Psoas muscle (tissue), 8 donors: Measurements from ENCODE around the gene YARS1. TPM values are rescaled to one million over a fixed set of nuclear protein-coding genes. Genes with fewer than 3 reads are reported as not detected.

Experiments used
- ATAC-seq, 4 donors: fragments of 200-7000 bp; cut with Tn5 transposase; one replicate each; pipeline ENCODE4 v1.9.1; 2020; ENCODE audit warnings: moderate library complexity in 3 of 4, mild to moderate bottlenecking in 2 of 4
- DNase-seq, 2 donors: peaks; one replicate each; pipeline ENCODE4 v3.0.0-alpha.2; 2020
- H3K27ac ChIP-seq: fragments of 200-600 bp; one replicate; pipeline ENCODE4 v1.8.0; 2022
- H3K27me3 ChIP-seq, 3 donors: fragments of 200-600 bp in 1 of 3; one replicate each; pipeline versions ENCODE4 v1.6.1 to v1.8.0; 2013 to 2022; ENCODE audit warnings: low read length in 2 of 3, mild to moderate bottlenecking in 2 of 3, moderate library complexity in 1 of 3; ENCODE audit not compliant: insufficient read depth in 3 of 3
- H3K36me3 ChIP-seq, 2 donors: fragments of 200-600 bp in 1 of 2; one replicate each; pipeline versions ENCODE4 v1.6.1 to v1.8.0; 2013 to 2022; ENCODE audit warnings: low read depth in 1 of 2, mild to moderate bottlenecking in 1 of 2, moderate library complexity in 1 of 2; ENCODE audit not compliant: insufficient read depth in 1 of 2
- H3K4me1 ChIP-seq: fragments of 200-600 bp; one replicate; pipeline ENCODE4 v1.8.0; 2022
- H3K4me3 ChIP-seq: fragments of 200-600 bp; one replicate; pipeline ENCODE4 v1.8.0; 2022; ENCODE audit warnings: mild to moderate bottlenecking
- H3K9me3 ChIP-seq: fragments of 200-600 bp; one replicate; pipeline ENCODE4 v1.8.0; 2022
- WGBS, 3 donors: extraction: QIAGEN DNeasy Blood & Tissue Kit; methylation state at CpG; one replicate each; pipeline versions ENCODE4 v1.1.6 to v1.1.7; 2013; 5-methylcytosine and 5-hydroxymethylcytosine counted together
- intact Hi-C, 2 donors: fragments of 100-400 bp; cut with DNase I; formaldehyde crosslinking; loops; one replicate each; pipeline versions ENCODE4 v1.11.0 to v1.14.2; 2022
- polyA plus RNA-seq, 3 donors: library from polyadenylated mRNA; stranded (reverse); fragments of 200-250 nt; gene quantifications; one replicate each; pipeline ENCODE4 v1.2.3, GENCODE V29; 2013
- total RNA-seq, 4 donors: library from RNA; stranded (reverse); fragmentation: NEBNext Ultra II Directional in 2 of 4; extraction: Animal tissue kit (Norgen Biotek cat#: 25700) in 2 of 4; gene quantifications; one replicate each; pipeline versions ENCODE4 v1.2.1 to v1.2.4, GENCODE V29; 2021 to 2023
- TF ChIP-seq, protein P1 (sequence below): fragments of 200-600 bp; IDR thresholded peaks from one replicate; pipeline ENCODE4 v1.8.0; 2022; ENCODE audit warnings: antibody characterized with exemption
- donor health status: healthy with polysubstance abuse.
- donor health status: DM: no; HTN: no; CAD: no; lungs with moderate emphysema.
- donor health status: Bipolar disorder and iron deficiency.
- donor health status: healthy.
- donor health status: DM: yes; HTN: yes; CAD: no.
- donor health status: DM: no; HTN: no; CAD: no.
- donor health status: DM: no; HTN: no; CAD: no.
- donor health status: DM: yes; HTN: yes; CAD: no.

The YARS1 gene
- total and polyA plus RNA-seq, 7 donors: 36.9 to 114 (median 80.9) TPM

GRCh38 chr1:32763221-32763620 is 53.9 kb downstream of the YARS1 start:
- H3K4me1 ChIP-seq: peaks cover 13% of the 10 kb centered on the region
- H3K9me3 ChIP-seq: no peaks in the 10 kb centered on the region
- no peak overlapping the region for H3K4me3 ChIP-seq
- no peak overlapping the region for H3K27ac ChIP-seq
- no peaks in the 10 kb centered on the region for H3K36me3 ChIP-seq
- intact Hi-C loops: no loop called here
- TF ChIP-seq, protein P1, sequence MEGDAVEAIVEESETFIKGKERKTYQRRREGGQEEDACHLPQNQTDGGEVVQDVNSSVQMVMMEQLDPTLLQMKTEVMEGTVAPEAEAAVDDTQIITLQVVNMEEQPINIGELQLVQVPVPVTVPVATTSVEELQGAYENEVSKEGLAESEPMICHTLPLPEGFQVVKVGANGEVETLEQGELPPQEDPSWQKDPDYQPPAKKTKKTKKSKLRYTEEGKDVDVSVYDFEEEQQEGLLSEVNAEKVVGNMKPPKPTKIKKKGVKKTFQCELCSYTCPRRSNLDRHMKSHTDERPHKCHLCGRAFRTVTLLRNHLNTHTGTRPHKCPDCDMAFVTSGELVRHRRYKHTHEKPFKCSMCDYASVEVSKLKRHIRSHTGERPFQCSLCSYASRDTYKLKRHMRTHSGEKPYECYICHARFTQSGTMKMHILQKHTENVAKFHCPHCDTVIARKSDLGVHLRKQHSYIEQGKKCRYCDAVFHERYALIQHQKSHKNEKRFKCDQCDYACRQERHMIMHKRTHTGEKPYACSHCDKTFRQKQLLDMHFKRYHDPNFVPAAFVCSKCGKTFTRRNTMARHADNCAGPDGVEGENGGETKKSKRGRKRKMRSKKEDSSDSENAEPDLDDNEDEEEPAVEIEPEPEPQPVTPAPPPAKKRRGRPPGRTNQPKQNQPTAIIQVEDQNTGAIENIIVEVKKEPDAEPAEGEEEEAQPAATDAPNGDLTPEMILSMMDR: no peak
- no peaks in the 10 kb centered on the region for H3K27me3 ChIP-seq
- DNase-seq: no peak
- ATAC-seq: no peak
- WGBS, 3 donors: 98% methylated on average over 5 of the region's 5 CpGs

- Histone ChIP-seq H3K27me3 (no peaks in the 10 kb centered on the region), H3K4me3 (no peak overlapping the region), H3K9me3 (no peaks in the 10 kb centered on the region), H3K4me1 (peaks cover 12% of the 10 kb centered on the region), H3K27ac (no peak overlapping the region), H3K36me3 (no peaks in the 10 kb centered on the region)
- no peak for DNase-seq
- no peak for ATAC-seq
- WGBS, 3 donors: 36 to 57% (median 44%) methylated on average over 2 of the region's 2 CpGs
- TF ChIP-seq, protein P1: no peak
- intact Hi-C loops: no loop called here
These were observed 55.2 kb downstream of the YARS1 start for GRCh38 chr1:32761936-32762335.

DNA sequence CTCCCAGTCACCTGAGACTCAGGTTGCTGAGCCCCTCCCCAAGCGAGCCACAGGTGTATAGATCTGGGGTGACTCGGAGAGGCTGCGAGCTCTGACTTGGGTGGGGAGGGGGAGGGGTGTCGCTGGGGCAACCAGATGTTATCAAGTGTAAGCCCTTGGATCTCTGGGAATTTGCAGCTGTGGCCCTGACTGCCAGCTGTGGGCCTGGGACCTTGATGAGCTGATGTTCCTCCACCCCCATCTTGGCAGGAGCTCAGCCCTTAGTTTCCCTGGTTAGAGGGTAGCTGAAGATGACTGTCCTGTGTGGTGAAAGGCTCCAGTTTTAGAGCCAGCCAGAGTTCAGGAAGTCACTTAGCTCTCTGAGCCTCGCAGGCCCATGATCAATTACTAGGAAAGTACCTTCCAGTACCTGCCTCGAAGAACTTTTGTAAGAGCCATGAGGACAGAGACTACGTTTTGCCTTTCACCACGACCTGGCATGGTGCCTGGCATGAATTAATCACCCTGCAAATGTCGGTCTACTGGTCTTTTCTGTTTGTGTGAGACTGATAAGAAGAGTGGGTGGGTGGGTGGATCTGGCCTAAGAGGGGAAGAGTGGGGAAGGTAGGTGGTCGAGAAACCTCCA is 55.8 kb downstream of the YARS1 start:
- peak in 1 of 2 donors; percentile 58 for DNase-seq

GRCh38 chr1:32759997-32760623 is 57.0 kb downstream of the YARS1 start:
- WGBS, 3 donors: 88 to 90% (median 89%) methylated on average over 12 to 14 of the region's 14 CpGs
- intact Hi-C loops: no loop called here
- DNase-seq (no peak), ATAC-seq (peak in 1 of 4 donors; percentile 28)
- TF ChIP-seq, protein P1: no peak
- Histone ChIP-seq H3K36me3 (no peaks in the 10 kb centered on the region), H3K4me1 (peaks cover 7% of the 10 kb centered on the region), H3K27me3 (no peaks in the 10 kb centered on the region), H3K27ac (no peak overlapping the region), H3K4me3 (no peak overlapping the region), H3K9me3 (no peaks in the 10 kb centered on the region)

More for the DNA sequence above, 55.8 kb downstream of the YARS1 start:
- WGBS, 3 donors: 43 to 56% (median 43%) methylated on average over 10 of the region's 10 CpGs
- TF ChIP-seq, protein P1: no peak
- ATAC-seq: peak; percentile 39 to 66 (median 48)
- Histone ChIP-seq H3K4me1 (peaks cover 7% of the 10 kb centered on the region), H3K27ac (no peak overlapping the region), H3K4me3 (no peak overlapping the region), H3K36me3 (no peaks in the 10 kb centered on the region), H3K27me3 (no peaks in the 10 kb centered on the region), H3K9me3 (no peaks in the 10 kb centered on the region)
- intact Hi-C loops: no loop called here
